ENCODE measurements around the gene CERS6.

DNA sequence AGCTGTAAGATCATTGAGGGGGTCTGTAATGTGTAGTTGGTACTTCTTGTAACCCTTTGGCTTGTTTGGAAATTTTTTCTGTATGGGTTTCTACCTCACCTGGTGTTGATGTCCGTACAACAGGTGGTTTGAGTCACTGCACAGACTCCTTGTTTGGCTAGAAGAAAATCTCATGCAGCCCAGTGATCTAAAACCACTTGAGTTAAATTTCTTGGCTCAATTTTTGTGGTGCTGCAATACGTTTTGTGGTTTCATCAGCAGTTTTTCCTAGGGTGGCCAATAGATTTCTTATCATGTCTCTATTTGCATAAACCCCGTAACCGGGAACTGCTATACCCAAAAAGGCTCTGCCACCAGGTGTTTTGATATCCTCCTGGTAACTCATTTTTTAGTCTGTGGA, 43.4 kb downstream of the CERS6 start:
- TF ChIP-seq, protein P1, sequence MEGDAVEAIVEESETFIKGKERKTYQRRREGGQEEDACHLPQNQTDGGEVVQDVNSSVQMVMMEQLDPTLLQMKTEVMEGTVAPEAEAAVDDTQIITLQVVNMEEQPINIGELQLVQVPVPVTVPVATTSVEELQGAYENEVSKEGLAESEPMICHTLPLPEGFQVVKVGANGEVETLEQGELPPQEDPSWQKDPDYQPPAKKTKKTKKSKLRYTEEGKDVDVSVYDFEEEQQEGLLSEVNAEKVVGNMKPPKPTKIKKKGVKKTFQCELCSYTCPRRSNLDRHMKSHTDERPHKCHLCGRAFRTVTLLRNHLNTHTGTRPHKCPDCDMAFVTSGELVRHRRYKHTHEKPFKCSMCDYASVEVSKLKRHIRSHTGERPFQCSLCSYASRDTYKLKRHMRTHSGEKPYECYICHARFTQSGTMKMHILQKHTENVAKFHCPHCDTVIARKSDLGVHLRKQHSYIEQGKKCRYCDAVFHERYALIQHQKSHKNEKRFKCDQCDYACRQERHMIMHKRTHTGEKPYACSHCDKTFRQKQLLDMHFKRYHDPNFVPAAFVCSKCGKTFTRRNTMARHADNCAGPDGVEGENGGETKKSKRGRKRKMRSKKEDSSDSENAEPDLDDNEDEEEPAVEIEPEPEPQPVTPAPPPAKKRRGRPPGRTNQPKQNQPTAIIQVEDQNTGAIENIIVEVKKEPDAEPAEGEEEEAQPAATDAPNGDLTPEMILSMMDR (IDR thresholded peaks at IDR 0.05) = no peak
- no peak for TF ChIP-seq POLR2A (IDR thresholded peaks at IDR 0.05)
